ENCODE data around the gene SIGLEC9.
"Not testable (repeated sequence)": the region's sequence is repeated elsewhere in the genome, so short reads cannot be mapped to it uniquely, and the experiment has no call there.

Gene SIGLEC9

DNA sequence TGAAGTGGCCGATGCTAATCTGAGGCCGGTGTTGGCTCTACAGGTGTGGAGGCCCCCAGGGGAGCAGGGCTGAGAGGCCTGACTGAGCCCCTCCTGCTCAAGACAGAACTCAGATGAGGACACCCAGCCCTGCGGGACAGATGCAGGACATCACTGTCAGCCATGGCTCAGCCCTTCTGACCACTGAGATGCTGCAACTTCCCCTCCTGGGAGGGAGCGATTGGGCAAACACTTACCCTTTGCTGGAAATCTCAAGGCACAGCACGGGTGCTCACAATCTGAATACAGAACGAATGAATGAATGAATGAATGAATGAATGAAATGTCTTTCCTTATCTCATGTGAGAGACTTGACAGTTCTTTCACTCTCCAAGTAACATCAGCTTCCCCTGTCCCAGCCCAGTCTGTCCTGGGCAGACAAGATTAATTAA lies 13.9 kb downstream of the SIGLEC9 start:
- DNase-seq (ENCODE audit: low spot score): no peak
- ChIA-PET CTCF (no interaction called here), POLR2A (ENCODE audit: low non-redundant PET) (no interaction called here)
- no peak overlapping the region for H3K27ac ChIP-seq
- TF ChIP-seq, protein P1, sequence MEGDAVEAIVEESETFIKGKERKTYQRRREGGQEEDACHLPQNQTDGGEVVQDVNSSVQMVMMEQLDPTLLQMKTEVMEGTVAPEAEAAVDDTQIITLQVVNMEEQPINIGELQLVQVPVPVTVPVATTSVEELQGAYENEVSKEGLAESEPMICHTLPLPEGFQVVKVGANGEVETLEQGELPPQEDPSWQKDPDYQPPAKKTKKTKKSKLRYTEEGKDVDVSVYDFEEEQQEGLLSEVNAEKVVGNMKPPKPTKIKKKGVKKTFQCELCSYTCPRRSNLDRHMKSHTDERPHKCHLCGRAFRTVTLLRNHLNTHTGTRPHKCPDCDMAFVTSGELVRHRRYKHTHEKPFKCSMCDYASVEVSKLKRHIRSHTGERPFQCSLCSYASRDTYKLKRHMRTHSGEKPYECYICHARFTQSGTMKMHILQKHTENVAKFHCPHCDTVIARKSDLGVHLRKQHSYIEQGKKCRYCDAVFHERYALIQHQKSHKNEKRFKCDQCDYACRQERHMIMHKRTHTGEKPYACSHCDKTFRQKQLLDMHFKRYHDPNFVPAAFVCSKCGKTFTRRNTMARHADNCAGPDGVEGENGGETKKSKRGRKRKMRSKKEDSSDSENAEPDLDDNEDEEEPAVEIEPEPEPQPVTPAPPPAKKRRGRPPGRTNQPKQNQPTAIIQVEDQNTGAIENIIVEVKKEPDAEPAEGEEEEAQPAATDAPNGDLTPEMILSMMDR (conservative IDR thresholded peaks at IDR 0.05; ENCODE audit: low read depth): no peak

DNA sequence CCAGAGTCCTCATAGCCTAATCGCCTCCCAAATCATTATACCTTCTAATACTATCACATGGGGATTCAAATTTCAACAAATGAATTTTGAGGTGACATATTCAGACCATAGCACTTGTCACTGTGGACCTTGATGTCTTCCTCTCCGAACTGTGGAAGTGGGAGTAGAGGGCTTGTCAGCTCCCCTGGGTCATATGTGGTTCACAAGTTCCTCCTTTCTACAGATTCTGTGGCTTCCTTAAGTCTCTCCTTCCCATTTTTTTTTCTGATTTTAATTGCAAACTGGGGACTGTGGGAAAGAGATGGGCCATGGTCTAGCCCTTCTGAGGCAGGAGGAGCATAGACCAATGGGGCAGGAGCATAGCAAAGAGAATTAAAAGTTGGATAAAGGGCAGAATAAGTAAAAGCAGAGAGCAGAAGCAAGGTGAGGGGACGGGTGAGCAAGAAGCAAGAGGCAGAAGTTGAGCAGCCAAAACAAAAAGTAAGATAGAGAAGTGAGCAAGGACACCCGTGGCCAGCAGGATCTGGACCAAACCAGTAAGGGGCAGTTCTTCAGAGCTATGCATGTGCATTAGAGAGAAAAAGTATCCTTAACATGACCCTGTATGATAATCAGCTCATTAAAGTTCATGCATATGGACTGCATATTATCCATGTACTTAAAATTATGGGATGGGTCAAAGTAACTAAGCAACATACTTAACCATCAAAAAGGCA lies 14.8 kb downstream of the SIGLEC9 start:
- TF ChIP-seq, protein P1 (conservative IDR thresholded peaks at IDR 0.05; ENCODE audit: low read depth): no peak
- DNase-seq (ENCODE audit: low spot score): no peak
- POLR2A ChIA-PET (ENCODE audit: low non-redundant PET): no interaction called here
- CTCF ChIA-PET: interaction anchor here (0.7 kb wide), 1 partner anchor 27 kb away, joined by 3 read pairs; no protein-coding TSS in a partner anchor
- no peak overlapping the region for H3K27ac ChIP-seq

DNA sequence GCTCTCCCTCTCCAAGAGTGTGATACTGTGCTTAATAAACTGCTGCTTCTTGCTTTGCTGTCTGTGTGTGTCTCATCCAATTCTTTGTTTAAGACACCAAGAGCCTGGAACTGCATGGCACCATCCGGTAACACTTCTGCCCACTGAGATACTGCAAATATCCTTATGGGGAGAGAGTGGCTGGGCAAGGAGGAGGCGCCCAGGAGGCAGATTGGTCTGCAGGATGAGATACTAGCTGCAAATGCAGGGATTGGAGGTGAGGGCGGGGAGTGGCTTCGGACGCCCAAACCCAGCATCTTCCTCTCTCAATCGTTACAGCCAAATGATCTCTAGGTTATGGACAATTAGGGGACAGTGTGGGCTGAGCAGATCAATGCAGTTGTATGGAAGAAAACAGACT lies 15.7 kb downstream of the SIGLEC9 start:
- TF ChIP-seq, protein P1 (conservative IDR thresholded peaks at IDR 0.05; ENCODE audit: low read depth): no peak
- no peak for DNase-seq (ENCODE audit: low spot score)
- ChIA-PET CTCF (interaction anchor here (0.7 kb wide), 1 partner anchor 28 kb away, joined by 3 read pairs; no protein-coding TSS in a partner anchor), POLR2A (ENCODE audit: low non-redundant PET) (no interaction called here)
- no peak overlapping the region for H3K27ac ChIP-seq

DNA sequence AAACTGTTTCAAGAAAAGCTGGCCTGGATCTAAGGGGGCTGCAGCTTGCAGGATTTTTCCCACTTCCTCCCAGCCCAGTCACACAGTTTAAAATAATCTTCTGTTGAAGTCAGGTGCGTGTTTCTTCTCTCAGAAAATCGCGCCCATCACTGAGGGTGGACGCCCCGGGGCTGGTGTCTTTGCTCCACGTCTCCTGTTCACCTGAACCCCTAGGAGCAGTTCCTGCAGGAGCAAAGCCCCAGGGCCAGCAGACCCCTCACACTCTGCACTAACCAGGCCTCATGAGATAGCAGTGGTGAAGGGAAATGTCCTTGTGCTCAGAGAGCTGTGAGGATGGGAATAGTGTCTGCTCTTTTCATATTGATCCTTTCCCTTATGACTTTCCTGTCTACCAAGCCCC lies 16.5 kb downstream of the SIGLEC9 start:
- POLR2A ChIA-PET (ENCODE audit: low non-redundant PET): no interaction called here
- CTCF ChIA-PET: no interaction called here

DNA sequence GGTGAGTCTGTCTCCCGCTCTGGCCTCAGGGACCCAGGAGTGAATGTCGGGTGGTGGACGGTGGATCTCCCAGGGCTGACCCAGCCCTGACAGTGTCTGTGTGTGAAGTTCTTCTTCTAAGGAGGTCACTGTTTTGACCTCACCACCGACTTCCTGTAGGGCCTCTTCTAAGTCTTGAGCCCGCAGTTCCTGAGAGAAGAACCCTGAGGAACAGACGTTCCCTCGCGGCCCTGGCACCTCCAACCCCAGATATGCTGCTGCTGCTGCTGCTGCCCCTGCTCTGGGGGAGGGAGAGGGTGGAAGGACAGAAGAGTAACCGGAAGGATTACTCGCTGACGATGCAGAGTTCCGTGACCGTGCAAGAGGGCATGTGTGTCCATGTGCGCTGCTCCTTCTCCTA lies 17.4 kb downstream of the SIGLEC9 start, which contains the start of gene SIGLEC7:
Gene SIGLEC7 (plus strand): TSS at position 183 of the 400 bp plus-strand sequence. CDS start 69 bp downstream, at position 252.
- TF ChIP-seq, protein P1 (conservative IDR thresholded peaks at IDR 0.05; ENCODE audit: low read depth): no peak
- ChIA-PET POLR2A (ENCODE audit: low non-redundant PET) (no interaction called here), CTCF (no interaction called here)
- no peak for DNase-seq (ENCODE audit: low spot score)
- H3K27ac ChIP-seq: no peak within 1 kb of the TSS

More for the DNA sequence above, 16.5 kb downstream of the SIGLEC9 start:
- no peak for DNase-seq (ENCODE audit: low spot score)
- TF ChIP-seq, protein P1 (conservative IDR thresholded peaks at IDR 0.05; ENCODE audit: low read depth): no peak
- H3K27ac ChIP-seq: no peak overlapping the region

DNA sequence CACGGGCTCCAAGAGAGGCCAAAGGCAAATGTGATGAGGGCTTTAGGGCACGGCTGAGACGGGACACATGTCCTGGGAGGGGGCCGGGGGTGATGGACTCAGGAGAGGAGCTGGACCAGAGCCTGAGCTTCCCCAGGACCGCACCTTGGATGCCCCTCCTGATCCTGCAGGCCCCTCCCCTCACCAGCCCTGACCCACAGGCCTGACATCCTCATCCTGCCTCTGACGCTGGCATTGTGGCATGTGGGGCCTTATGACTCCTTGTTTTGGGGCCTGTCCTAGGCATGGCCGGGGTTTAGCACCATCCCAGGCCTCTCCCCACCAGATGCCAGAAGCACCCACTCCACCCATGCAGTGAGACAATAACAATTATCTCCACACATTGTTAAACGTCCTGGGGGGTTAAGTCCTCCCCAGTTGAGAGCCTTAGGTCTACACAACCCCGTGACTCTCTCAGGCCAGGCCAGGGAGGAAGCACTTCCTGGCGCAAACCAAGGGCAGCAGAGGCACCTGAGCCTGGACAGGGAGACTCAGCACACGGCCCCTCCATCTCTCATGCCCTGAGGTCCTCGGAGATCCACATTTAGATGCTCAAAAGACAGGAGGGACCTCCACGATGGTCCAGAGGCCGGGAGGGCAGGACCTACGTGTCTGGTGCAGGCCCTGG lies 18.2 kb downstream of the SIGLEC9 start:
- POLR2A ChIA-PET (ENCODE audit: low non-redundant PET); H3K27ac ChIP-seq; DNase-seq (ENCODE audit: low spot score): not testable (repeated sequence)
- CTCF ChIA-PET: interaction anchor here (0.5 kb wide), 1 partner anchor 17 kb away, joined by 3 read pairs; no protein-coding TSS in a partner anchor

DNA sequence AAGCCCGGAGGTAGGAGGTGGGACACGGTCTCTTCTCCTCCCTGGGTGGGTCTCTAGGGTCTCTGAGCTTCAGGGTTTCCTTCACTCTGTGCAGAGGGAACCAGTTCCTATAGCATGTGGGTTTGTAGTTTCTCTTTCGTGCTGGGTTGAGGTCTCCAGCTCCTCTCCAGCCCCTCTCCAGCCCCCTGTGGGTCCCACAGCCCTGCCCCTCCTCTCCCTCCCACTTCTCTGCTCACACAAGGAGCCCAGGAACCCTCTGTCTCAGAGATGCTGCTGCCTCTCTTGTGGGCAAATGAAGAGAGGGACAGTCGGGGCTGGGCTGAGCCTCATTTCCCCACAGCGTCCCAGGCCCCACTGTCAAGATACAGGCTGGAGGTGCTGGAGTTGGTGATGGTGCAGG lies 18.8 kb downstream of the SIGLEC9 start:
- no peak overlapping the region for H3K27ac ChIP-seq
- no peak for DNase-seq (ENCODE audit: low spot score)
- ChIA-PET CTCF (interaction anchor here (0.5 kb wide), 1 partner anchor 17 kb away, joined by 3 read pairs; no protein-coding TSS in a partner anchor), POLR2A (ENCODE audit: low non-redundant PET) (no interaction called here)
- TF ChIP-seq, protein P1 (conservative IDR thresholded peaks at IDR 0.05; ENCODE audit: low read depth): no peak
